Neural progenitor cell (in vitro differentiated cells): ENCODE measurements around the gene HOOK2. TPM values are rescaled to one million over a fixed set of nuclear protein-coding genes. Genes with fewer than 3 reads are reported as not detected.

Experiments
- DNase-seq: peaks from one replicate; pipeline ENCODE4 v3.0.0-alpha.2; 2016; ENCODE audit warnings: low spot score
- H2AFZ ChIP-seq: fragments of 200-600 bp; sonication (generic); replicated peaks from 2 replicates; pipeline ENCODE4 v1.6.1; 2016; ENCODE audit warnings: antibody characterized with exemption
- H3F3A ChIP-seq: fragments of 200-600 bp; sonication (generic); 2 replicates; pipeline ENCODE4 v1.6.1; 2016; ENCODE audit warnings: antibody characterized with exemption, low read depth
- H3K27ac ChIP-seq: fragments of 200-600 bp; sonication (generic); 2 replicates; pipeline ENCODE4 v1.5.1; 2016; ENCODE audit warnings: mild to moderate bottlenecking
- H3K27me3 ChIP-seq: fragments of 200-600 bp; sonication (generic); 2 replicates; pipeline ENCODE4 v1.6.1; 2016; ENCODE audit warnings: mild to moderate bottlenecking, moderate library complexity
- H3K36me3 ChIP-seq: fragments of 200-600 bp; sonication (generic); 2 replicates; pipeline ENCODE4 v1.5.1; 2016
- H3K4me1 ChIP-seq: fragments of 200-600 bp; sonication (generic); 2 replicates; pipeline ENCODE4 v1.6.1; 2016; ENCODE audit warnings: mixed run types
- H3K4me2 ChIP-seq: fragments of 200-600 bp; sonication (generic); 2 replicates; pipeline ENCODE4 v1.6.1; 2016
- H3K4me3 ChIP-seq: fragments of 200-600 bp; sonication (generic); 2 replicates; pipeline ENCODE4 v1.5.1; 2016
- H3K79me2 ChIP-seq: fragments of 200-600 bp; sonication (generic); 2 replicates; pipeline ENCODE4 v1.6.1; 2016; ENCODE audit warnings: low read depth
- H3K9ac ChIP-seq: fragments of 200-600 bp; sonication (generic); 2 replicates; pipeline ENCODE4 v1.6.1; 2016
- H3K9me3 ChIP-seq: fragments of 200-600 bp; sonication (generic); 2 replicates; pipeline ENCODE4 v1.5.1; 2016; ENCODE audit warnings: low read depth
- H4K20me1 ChIP-seq: fragments of 200-600 bp; sonication (generic); 2 replicates; pipeline ENCODE4 v1.6.1; 2016; ENCODE audit warnings: low read depth
- H3K27ac Mint-ChIP-seq: 3 replicates; pipeline ENCODE4 v1.8.0; 2021; ENCODE audit warnings: mixed read lengths
- H3K27me3 Mint-ChIP-seq: 2 replicates; pipeline ENCODE4 v1.8.0; 2022; ENCODE audit warnings: low read depth, mild to moderate bottlenecking, inconsistent platforms, moderate library complexity, mixed read lengths; ENCODE audit not compliant: insufficient read depth
- H3K36me3 Mint-ChIP-seq: 3 replicates; pipeline ENCODE4 v1.8.0; 2021; ENCODE audit warnings: mixed read lengths
- H3K4me1 Mint-ChIP-seq: 3 replicates; pipeline ENCODE4 v1.8.0; 2021; ENCODE audit warnings: mixed read lengths
- H3K4me3 Mint-ChIP-seq: 3 replicates; pipeline ENCODE4 v1.8.0; 2021; ENCODE audit warnings: mild to moderate bottlenecking, moderate library complexity, mixed read lengths
- H3K9me3 Mint-ChIP-seq: 3 replicates; pipeline ENCODE4 v1.8.0; 2020; ENCODE audit warnings: mixed read lengths
- CTCF ChIP-seq: fragments of 200-600 bp; sonication (generic); IDR thresholded peaks from 2 replicates; pipeline ENCODE4 v1.5.1; 2017; ENCODE audit warnings: antibody characterized with exemption, mild to moderate bottlenecking
- EZH2 ChIP-seq: fragments of 200-600 bp; sonication (generic); IDR thresholded peaks from 2 replicates; pipeline ENCODE4 v1.6.1; 2017; ENCODE audit warnings: antibody characterized with exemption, mild to moderate bottlenecking, moderate library complexity
- EZH2phosphoT487 ChIP-seq: fragments of 200-600 bp; sonication (generic); IDR thresholded peaks from 2 replicates; pipeline ENCODE4 v1.6.1; 2017; ENCODE audit warnings: antibody characterized with exemption
- total RNA-seq: library from RNA; depleted of rRNA; stranded (reverse); fragments of >200 nt; gene quantifications from 2 replicates; pipeline ENCODE4 v1.2.3, GENCODE V29; 2015; ENCODE audit warnings: low replicate concordance

HOOK2 gene
- total RNA-seq, 1 donor from 2014 or later: 14.3 TPM

GRCh38 chr19:12767666-12768065 is 7.7 kb downstream of the HOOK2 start:
- peaks cover 4% of the 10 kb centered on the region for H3K27me3 ChIP-seq
- no peaks in the 10 kb centered on the region for H4K20me1 ChIP-seq
- no peaks in the 10 kb centered on the region for H3K79me2 ChIP-seq
- H3K4me2 ChIP-seq: no peak overlapping the region
- H3K36me3 Mint-ChIP-seq: peaks cover 2% of the 10 kb centered on the region
- no peak overlapping the region for H3K9ac ChIP-seq
- no peak overlapping the region for H3K27ac ChIP-seq
- DNase-seq: no peak
- H3K9me3 ChIP-seq: no peaks in the 10 kb centered on the region
- no peak overlapping the region for H3K4me3 ChIP-seq
- H3F3A ChIP-seq: peaks cover 16% of the 10 kb centered on the region
- peaks cover 7% of the 10 kb centered on the region for H3K27me3 Mint-ChIP-seq
- H3K27ac Mint-ChIP-seq: no peak overlapping the region
- TF ChIP-seq CTCF (no peak), EZH2phosphoT487 (no peak), EZH2 (no peak)
- H3K4me1 ChIP-seq: peaks cover 3% of the 10 kb centered on the region
- no peaks in the 10 kb centered on the region for H3K36me3 ChIP-seq
- peaks cover 14% of the 10 kb centered on the region for H3K4me1 Mint-ChIP-seq
- H3K4me3 Mint-ChIP-seq: no peak overlapping the region
- no peaks in the 10 kb centered on the region for H3K9me3 Mint-ChIP-seq
- no peak overlapping the region for H2AFZ ChIP-seq

- no peak for TF ChIP-seq CTCF
- no peak for TF ChIP-seq EZH2phosphoT487
- no peak for TF ChIP-seq EZH2
Observed at GRCh38 chr19:12767150-12767549, 8.2 kb downstream of the HOOK2 start.

DNA sequence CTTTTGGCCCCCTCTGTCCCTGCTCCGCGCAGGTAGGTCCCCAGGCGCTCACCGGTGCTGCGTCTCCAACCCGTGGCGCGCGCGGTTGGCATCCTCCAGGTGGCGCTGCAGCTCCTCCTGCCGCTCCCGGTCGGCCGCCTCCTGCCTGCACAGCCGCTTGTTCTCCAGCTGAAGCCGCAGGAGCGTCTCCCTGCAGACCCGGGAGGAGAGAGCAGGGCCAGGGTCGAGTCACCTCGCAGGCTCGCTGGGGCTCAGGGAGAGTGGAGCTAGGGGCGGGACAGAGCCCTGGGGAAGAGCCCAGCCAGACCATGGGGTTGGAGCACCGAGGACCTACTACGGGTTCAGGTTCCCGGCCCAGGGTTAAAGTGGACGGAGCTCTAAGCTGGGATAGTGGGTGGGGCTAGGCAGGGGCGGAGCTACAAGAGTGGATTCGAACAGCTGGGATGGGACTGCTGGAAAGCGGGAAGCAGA is 9.3 kb downstream of the HOOK2 start:
- Histone ChIP-seq H3K4me3 (peak overlapping the region; percentile 58), H2AFZ (peak overlapping the region; percentile 73), H4K20me1 (no peaks in the 10 kb centered on the region), H3K36me3 (no peaks in the 10 kb centered on the region), H3K9ac (no peak overlapping the region), H3K4me1 (peaks cover 3% of the 10 kb centered on the region), H3K27me3 (peaks cover 4% of the 10 kb centered on the region), H3K4me2 (peak overlapping the region; percentile 77), H3K79me2 (no peaks in the 10 kb centered on the region), H3K9me3 (no peaks in the 10 kb centered on the region), H3F3A (peaks cover 16% of the 10 kb centered on the region), H3K27ac (no peak overlapping the region)
- Mint-ChIP-seq H3K36me3 (peaks cover 4% of the 10 kb centered on the region), H3K27me3 (peaks cover 7% of the 10 kb centered on the region), H3K9me3 (peaks cover 5% of the 10 kb centered on the region), H3K4me1 (peaks cover 14% of the 10 kb centered on the region), H3K27ac (peak overlapping the region; percentile 70), H3K4me3 (peak overlapping the region; percentile 81)
- TF ChIP-seq EZH2phosphoT487: no peak
- peak; percentile 67 for TF ChIP-seq CTCF
- no peak for TF ChIP-seq EZH2
- DNase-seq: peak; percentile 87

More at GRCh38 chr19:12767150-12767549, 8.2 kb downstream of the HOOK2 start:
- H3K4me3 Mint-ChIP-seq: peak overlapping the region; percentile 30
- peaks cover 2% of the 10 kb centered on the region for H3K36me3 Mint-ChIP-seq
- Histone ChIP-seq H3K9me3 (no peaks in the 10 kb centered on the region), H3K4me2 (no peak overlapping the region), H3K79me2 (no peaks in the 10 kb centered on the region), H3K27me3 (peaks cover 4% of the 10 kb centered on the region), H3K9ac (no peak overlapping the region), H3K4me1 (peaks cover 3% of the 10 kb centered on the region), H3K27ac (no peak overlapping the region), H2AFZ (no peak overlapping the region), H4K20me1 (no peaks in the 10 kb centered on the region), H3K4me3 (no peak overlapping the region), H3F3A (peaks cover 16% of the 10 kb centered on the region), H3K36me3 (no peaks in the 10 kb centered on the region)
- DNase-seq: no peak
- H3K9me3 Mint-ChIP-seq: no peaks in the 10 kb centered on the region
- H3K4me1 Mint-ChIP-seq: peaks cover 14% of the 10 kb centered on the region
- H3K27me3 Mint-ChIP-seq: peaks cover 7% of the 10 kb centered on the region
- no peak overlapping the region for H3K27ac Mint-ChIP-seq
